IMR-90 (cell line): Measurements from ENCODE around the gene ANKHD1. TPM values are rescaled to one million over a fixed set of nuclear protein-coding genes. Genes with fewer than 3 reads are reported as not detected.

Source experiments
- ATAC-seq: fragments of 200-7000 bp; cut with Tn5 transposase; 2 replicates; pipeline ENCODE4 v1.9.1; 2020; ENCODE audit warnings: low read depth, mild to moderate bottlenecking, moderate library complexity
- BruUV-seq: library from RNA; stranded (reverse); fragments of 400-500 nt; replicated peaks from 2 replicates; lab custom pipeline; 2021; lab: Mats Ljungman, UMichigan
- CTCF ChIA-PET: fragments of 300-600 bp; formaldehyde crosslinking; extraction: SDS; loops from one replicate; lab custom pipeline; 2021; ENCODE audit warnings: antibody characterized with exemption; lab: Yijun Ruan, JAX
- POLR2A ChIA-PET: fragments of 300-600 bp; sonication (Branson Sonifier 250); formaldehyde crosslinking; loops from one replicate; lab custom pipeline; 2022; ENCODE audit warnings: antibody characterized with exemption; ENCODE audit not compliant: unreplicated experiment; lab: Charles Lee
- DNase-seq: peaks from one replicate; pipeline ENCODE4 v3.0.0; 2013
- H2AFZ ChIP-seq: replicated peaks from 2 replicates; pipeline ENCODE3; 2013; ENCODE audit warnings: low read length, mild to moderate bottlenecking; ENCODE audit not compliant: poor library complexity
- H2AK5ac ChIP-seq: 2 replicates; pipeline ENCODE4 v1.6.1; 2013; ENCODE audit warnings: low read depth, low read length, inconsistent platforms
- H2AK9ac ChIP-seq: replicated peaks from 2 replicates; pipeline ENCODE3; 2013; ENCODE audit warnings: mild to moderate bottlenecking, low read depth, low read length, moderate library complexity; ENCODE audit not compliant: poor library complexity
- H2BK120ac ChIP-seq: 2 replicates; pipeline ENCODE4 v1.6.1; 2013; ENCODE audit warnings: low read depth, low read length, inconsistent platforms
- H2BK15ac ChIP-seq: 3 replicates; pipeline ENCODE4 v1.6.1; 2013; ENCODE audit warnings: low read depth, low read length, inconsistent platforms
- H2BK20ac ChIP-seq: 2 replicates; pipeline ENCODE4 v1.6.1; 2013; ENCODE audit warnings: low read depth, mild to moderate bottlenecking, inconsistent platforms, low read length, moderate library complexity
- H2BK5ac ChIP-seq: 2 replicates; pipeline ENCODE4 v1.6.1; 2013; ENCODE audit warnings: mild to moderate bottlenecking, low read depth, low read length, inconsistent platforms; ENCODE audit not compliant: poor library complexity, severe bottlenecking
- H3K14ac ChIP-seq: replicated peaks from 2 replicates; pipeline ENCODE4 v1.6.1; 2013; ENCODE audit warnings: low read depth, low read length, inconsistent platforms
- H3K18ac ChIP-seq: 2 replicates; pipeline ENCODE4 v1.6.1; 2013; ENCODE audit warnings: low read depth, low read length, control low read depth
- H3K23ac ChIP-seq: 2 replicates; pipeline ENCODE4 v1.6.1; 2013; ENCODE audit warnings: low read depth, low read length, inconsistent platforms
- H3K27ac ChIP-seq: 2 replicates; pipeline ENCODE4 v1.5.1; 2013; ENCODE audit warnings: mild to moderate bottlenecking, control low read depth, low read length; ENCODE audit not compliant: insufficient read depth
- H3K27me3 ChIP-seq: 2 replicates; pipeline ENCODE4 v1.6.1; 2013; ENCODE audit warnings: low read length; ENCODE audit not compliant: control insufficient read depth, insufficient read depth
- H3K36me3 ChIP-seq: 2 replicates; pipeline ENCODE4 v1.6.1; 2013; ENCODE audit warnings: low read length, mixed read lengths; ENCODE audit not compliant: control insufficient read depth, insufficient read depth
- H3K4ac ChIP-seq: 2 replicates; pipeline ENCODE4 v1.6.1; 2013; ENCODE audit warnings: low read depth, low read length, inconsistent platforms
- H3K4me1 ChIP-seq: 2 replicates; pipeline ENCODE4 v1.6.1; 2013; ENCODE audit warnings: low read length, mixed read lengths; ENCODE audit not compliant: control insufficient read depth, insufficient read depth
- H3K4me2 ChIP-seq: 2 replicates; pipeline ENCODE4 v1.6.1; 2013; ENCODE audit warnings: low read depth, mild to moderate bottlenecking, control low read depth, low read length, moderate library complexity
- H3K4me3 ChIP-seq: 2 replicates; pipeline ENCODE4 v1.5.1; 2013; ENCODE audit warnings: low read depth, mild to moderate bottlenecking, control low read depth, low read length, moderate library complexity; ENCODE audit not compliant: insufficient read depth
- H3K56ac ChIP-seq: 2 replicates; pipeline ENCODE4 v1.6.1; 2013; ENCODE audit warnings: low read length, inconsistent platforms; ENCODE audit not compliant: insufficient read depth; ENCODE audit errors: extremely low read depth
- H3K79me1 ChIP-seq, 2 experiments: 2 replicates each; pipeline ENCODE4 v1.6.1; 2013; ENCODE audit warnings: low read length in 2 of 2, inconsistent platforms in 1 of 2, low read depth in 1 of 2
- H3K9ac ChIP-seq: 2 replicates; pipeline ENCODE4 v1.6.1; 2013; ENCODE audit warnings: low read depth, low read length, control low read depth
- H3K9me1 ChIP-seq: 2 replicates; pipeline ENCODE4 v1.6.1; 2013; ENCODE audit warnings: low read length, inconsistent platforms; ENCODE audit not compliant: insufficient read depth
- H3K9me3 ChIP-seq: 2 replicates; pipeline ENCODE4 v1.6.1; 2013; ENCODE audit warnings: low read length; ENCODE audit not compliant: control insufficient read depth, insufficient read depth
- H4K20me1 ChIP-seq: 2 replicates; pipeline ENCODE4 v1.6.1; 2013; ENCODE audit warnings: low read length, inconsistent platforms; ENCODE audit not compliant: insufficient read depth
- H4K5ac ChIP-seq: 2 replicates; pipeline ENCODE4 v1.6.1; 2013; ENCODE audit warnings: mild to moderate bottlenecking, low read depth, low read length, control low read depth
- H4K8ac ChIP-seq, 2 experiments: 2 replicates each; pipeline ENCODE4 v1.6.1; 2013; ENCODE audit warnings: low read depth in 2 of 2, low read length in 2 of 2, control low read depth in 1 of 2, inconsistent platforms in 1 of 2
- H4K91ac ChIP-seq: 2 replicates; pipeline ENCODE4 v1.6.1; 2013; ENCODE audit warnings: low read depth, low read length, inconsistent platforms; ENCODE audit not compliant: insufficient read depth
- BHLHE40 ChIP-seq: fragments of 150-350 bp; IDR thresholded peaks from 2 replicates; pipeline ENCODE4 v1.6.1; 2016; ENCODE audit warnings: mild to moderate bottlenecking, low read depth, low read length
- CEBPB ChIP-seq: IDR thresholded peaks from 2 replicates; pipeline ENCODE4 v1.6.1; 2012; ENCODE audit warnings: low read depth, low read length, improper control_type of control experiment
- CHD1 ChIP-seq: IDR thresholded peaks from 2 replicates; pipeline ENCODE4 v1.6.1; 2012; ENCODE audit warnings: low read depth, low read length, improper control_type of control experiment
- CTCF ChIP-seq: conservative IDR thresholded peaks from 2 replicates; pipeline ENCODE4 v1.5.1; 2012; ENCODE audit warnings: mild to moderate bottlenecking, low read depth, low read length, improper control_type of control experiment
- ELK1 ChIP-seq: fragments of 150-350 bp; IDR thresholded peaks from 2 replicates; pipeline ENCODE4 v1.6.1; 2016; ENCODE audit warnings: low read depth, mild to moderate bottlenecking, low read length, moderate library complexity, borderline replicate concordance
- FOS ChIP-seq: fragments of 150-350 bp; IDR thresholded peaks from 2 replicates; pipeline ENCODE4 v1.6.1; 2016; ENCODE audit warnings: low read depth, low read length
- MAFK ChIP-seq: IDR thresholded peaks from 2 replicates; pipeline ENCODE4 v1.6.1; 2012; ENCODE audit warnings: low read depth, low read length, improper control_type of control experiment
- MAZ ChIP-seq: IDR thresholded peaks from 2 replicates; pipeline ENCODE4 v1.6.1; 2012; ENCODE audit warnings: low read depth, mild to moderate bottlenecking, low read length, improper control_type of control experiment, moderate library complexity, borderline replicate concordance
- MXI1 ChIP-seq: IDR thresholded peaks from 2 replicates; pipeline ENCODE4 v1.6.1; 2012; ENCODE audit warnings: low read depth, mild to moderate bottlenecking, low read length, moderate library complexity, borderline replicate concordance
- NFE2L2 ChIP-seq: fragments of 150-350 bp; IDR thresholded peaks from 2 replicates; pipeline ENCODE4 v1.6.1; 2016; ENCODE audit warnings: low read depth, mild to moderate bottlenecking, low read length
- POLR2A ChIP-seq: IDR thresholded peaks from 2 replicates; pipeline ENCODE4 v1.6.1; 2012; ENCODE audit warnings: mild to moderate bottlenecking, low read depth, low read length
- RAD21 ChIP-seq: IDR thresholded peaks from 2 replicates; pipeline ENCODE4 v1.6.1; 2012; ENCODE audit warnings: low read length, improper control_type of control experiment
- RCOR1 ChIP-seq: IDR thresholded peaks from 2 replicates; pipeline ENCODE4 v1.6.1; 2012; ENCODE audit warnings: mild to moderate bottlenecking, low read length, improper control_type of control experiment; ENCODE audit not compliant: insufficient replicate concordance
- RFX5 ChIP-seq: IDR thresholded peaks from 2 replicates; pipeline ENCODE4 v1.8.0; 2012; ENCODE audit warnings: low read depth, mild to moderate bottlenecking, low read length, moderate library complexity
- SMC3 ChIP-seq: fragments of 150-350 bp; IDR thresholded peaks from 2 replicates; pipeline ENCODE4 v1.6.1; 2016; ENCODE audit warnings: low read depth, mild to moderate bottlenecking, antibody characterized with exemption, low read length, moderate library complexity
- USF2 ChIP-seq: fragments of 150-350 bp; IDR thresholded peaks from 2 replicates; pipeline ENCODE4 v1.6.1; 2017; ENCODE audit warnings: mild to moderate bottlenecking, antibody characterized with exemption, low read length, low read depth
- WGBS, 2 experiments: methylation state at CpG; one replicate each; pipeline versions ENCODE4 v1.1.5 to v1.1.7; 2013; ENCODE audit warnings: missing lambda C conversion rate in 2 of 2; ENCODE audit not compliant: insufficient read length in 1 of 2; ENCODE audit errors: extremely low coverage in 2 of 2; 5-methylcytosine and 5-hydroxymethylcytosine counted together
- dilution Hi-C: fragments of 300-500 bp; cut with HindIII; formaldehyde crosslinking; loops from one replicate; pipeline ENCODE4 v1.14.3; 2018; ENCODE audit warnings: low sequenced_read_pairs; ENCODE audit not compliant: unreplicated experiment
- in situ Hi-C: fragments of 300-500 bp; cut with MboI; formaldehyde crosslinking; loops from 3 replicates; pipeline ENCODE4 v1.14.3; 2019; ENCODE audit warnings: low sequenced_read_pairs, inconsistent platforms, mixed read lengths
- intact Hi-C: fragments of 100-400 bp; cut with micrococcal nuclease; formaldehyde crosslinking; loops from 2 replicates; pipeline ENCODE4 v1.10.0; 2022
- polyA plus RNA-seq, 3 experiments: library from polyadenylated mRNA; depleted of rRNA; stranded (reverse); fragments of >200 nt; gene quantifications; 2 replicates each; pipeline ENCODE4 v1.2.3, GENCODE V29; 2012; ENCODE audit warnings: low replicate concordance in 1 of 3
- total RNA-seq: library from RNA; depleted of rRNA; stranded (reverse); fragments of >200 nt; gene quantifications from 2 replicates; pipeline ENCODE4 v1.2.3, GENCODE V29; 2012

Gene ANKHD1
- total and polyA plus RNA-seq, 2 of the 4 experiments (the other 2 are of a cell fraction) = 32.1 to 36.7 TPM

GRCh38 chr5:140408750-140409241 lies 7.2 kb downstream of the ANKHD1 start:
- no peak overlapping the region for H2BK20ac ChIP-seq
- no peak overlapping the region for H2BK15ac ChIP-seq
- no peaks in the 10 kb centered on the region for H3K9me3 ChIP-seq
- no peak overlapping the region for H2BK120ac ChIP-seq
- H3K36me3 ChIP-seq = no peaks in the 10 kb centered on the region
- no peak overlapping the region for H3K56ac ChIP-seq
- intact Hi-C loops = no loop called here
- ATAC-seq (no peak), DNase-seq (no peak)
- H3K4me2 ChIP-seq = no peak overlapping the region
- no peak overlapping the region for H4K91ac ChIP-seq
- H3K9me1 ChIP-seq = peaks cover 3% of the 10 kb centered on the region; the same call in 1 of the 2 replicates
- H2BK5ac ChIP-seq = no peak overlapping the region
- in situ Hi-C loops = no loop called here
- dilution Hi-C loops = no loop called here
- no peak overlapping the region for H3K23ac ChIP-seq
- no peak overlapping the region for H3K9ac ChIP-seq
- peaks cover 55% of the 10 kb centered on the region for H4K20me1 ChIP-seq
- H3K18ac ChIP-seq = no peak overlapping the region
- H3K27ac ChIP-seq = no peak overlapping the region
- H2AK9ac ChIP-seq = no peak overlapping the region
- CTCF ChIA-PET = no interaction called here
- POLR2A ChIA-PET = no interaction called here
- H4K8ac ChIP-seq = no peak overlapping the region
- no TSS peak for BruUV-seq
- no peak overlapping the region for H2AK5ac ChIP-seq
- peaks cover 3% of the 10 kb centered on the region for H3K4me1 ChIP-seq
- peaks cover 5 to 36% of the 10 kb centered on the region in 2 experiments for H3K79me1 ChIP-seq
- no peak overlapping the region for H3K4ac ChIP-seq
- H3K14ac ChIP-seq = no peak overlapping the region
- WGBS, 2 experiments = 80% methylated on average over 2 of the region's 4 CpGs; no CpG with 5 or more reads in 1 of the 2 experiments
- no peak overlapping the region for H3K4me3 ChIP-seq
- no peak overlapping the region for H4K5ac ChIP-seq
- no peaks in the 10 kb centered on the region for H3K27me3 ChIP-seq
- TF ChIP-seq RCOR1 = no peak
- TF ChIP-seq SMC3 = no peak
- no peak for TF ChIP-seq MAZ
- no peak for TF ChIP-seq CHD1
- no peak for TF ChIP-seq BHLHE40
- TF ChIP-seq MAFK = no peak
- TF ChIP-seq FOS = no peak
- no peak for TF ChIP-seq CEBPB
- TF ChIP-seq POLR2A = no peak
- no peak for TF ChIP-seq ELK1
- TF ChIP-seq MXI1 = no peak
- TF ChIP-seq USF2 = no peak
- TF ChIP-seq RFX5 = no peak
- TF ChIP-seq CTCF = no peak
- TF ChIP-seq RAD21 = no peak
- no peak for TF ChIP-seq NFE2L2
- H2AFZ ChIP-seq = no peak overlapping the region
